C4-2B (cell line): ENCODE results near the gene COL4A4.

ENCODE experiments used
- H3K27ac ChIP-seq: fragments of 450-650 bp; 2 replicates; pipeline ENCODE4 v1.5.1; 2017
- CTCF ChIP-seq: fragments of 450-650 bp; conservative IDR thresholded peaks from 2 replicates; pipeline ENCODE4 v1.5.1; 2017; ENCODE audit warnings: mild to moderate bottlenecking
- ZFX ChIP-seq: fragments of 450-650 bp; IDR thresholded peaks from 2 replicates; pipeline ENCODE4 v1.6.1; 2017

COL4A4 gene

GRCh38 chr2:227194219-227194618, 30.2 kb upstream of the COL4A4 start:
- H3K27ac ChIP-seq: no peak overlapping the region
- TF ChIP-seq CTCF: no peak

- TF ChIP-seq ZFX: no peak
- TF ChIP-seq CTCF: no peak
- H3K27ac ChIP-seq: no peak overlapping the region
Measured at GRCh38 chr2:227192491-227192890, 28.5 kb upstream of the COL4A4 start.

GRCh38 chr2:227191367-227191766, 27.4 kb upstream of the COL4A4 start:
- TF ChIP-seq ZFX (no peak), CTCF (no peak)

GRCh38 chr2:227188292-227188691, 24.3 kb upstream of the COL4A4 start:
- no peak overlapping the region for H3K27ac ChIP-seq
- TF ChIP-seq ZFX (no peak), CTCF (no peak)

More at GRCh38 chr2:227191367-227191766, 27.4 kb upstream of the COL4A4 start:
- H3K27ac ChIP-seq: no peak overlapping the region

GRCh38 chr2:227186751-227187150, 22.7 kb upstream of the COL4A4 start:
- no peak overlapping the region for H3K27ac ChIP-seq
- TF ChIP-seq ZFX (no peak), CTCF (no peak)

GRCh38 chr2:227185615-227186232, 21.7 kb upstream of the COL4A4 start:
- TF ChIP-seq ZFX (no peak), CTCF (no peak)
- peak overlapping the region; percentile 15; the same call in 1 of the 2 replicates for H3K27ac ChIP-seq

- no peak for TF ChIP-seq ZFX
- TF ChIP-seq CTCF: no peak
- no peak overlapping the region for H3K27ac ChIP-seq
Measured at GRCh38 chr2:227183657-227184367, 19.8 kb upstream of the COL4A4 start.
